GM18499 (cell line): ENCODE data around the gene ABHD17C.

ENCODE experiments used
- ATAC-seq: cut with Tn5 transposase; IDR thresholded peaks from one replicate; pipeline ENCODE4 v1.9.1; 2021; ENCODE audit warnings: moderate number of reproducible peaks; ENCODE audit not compliant: insufficient read depth, unreplicated experiment

ABHD17C gene

DNA sequence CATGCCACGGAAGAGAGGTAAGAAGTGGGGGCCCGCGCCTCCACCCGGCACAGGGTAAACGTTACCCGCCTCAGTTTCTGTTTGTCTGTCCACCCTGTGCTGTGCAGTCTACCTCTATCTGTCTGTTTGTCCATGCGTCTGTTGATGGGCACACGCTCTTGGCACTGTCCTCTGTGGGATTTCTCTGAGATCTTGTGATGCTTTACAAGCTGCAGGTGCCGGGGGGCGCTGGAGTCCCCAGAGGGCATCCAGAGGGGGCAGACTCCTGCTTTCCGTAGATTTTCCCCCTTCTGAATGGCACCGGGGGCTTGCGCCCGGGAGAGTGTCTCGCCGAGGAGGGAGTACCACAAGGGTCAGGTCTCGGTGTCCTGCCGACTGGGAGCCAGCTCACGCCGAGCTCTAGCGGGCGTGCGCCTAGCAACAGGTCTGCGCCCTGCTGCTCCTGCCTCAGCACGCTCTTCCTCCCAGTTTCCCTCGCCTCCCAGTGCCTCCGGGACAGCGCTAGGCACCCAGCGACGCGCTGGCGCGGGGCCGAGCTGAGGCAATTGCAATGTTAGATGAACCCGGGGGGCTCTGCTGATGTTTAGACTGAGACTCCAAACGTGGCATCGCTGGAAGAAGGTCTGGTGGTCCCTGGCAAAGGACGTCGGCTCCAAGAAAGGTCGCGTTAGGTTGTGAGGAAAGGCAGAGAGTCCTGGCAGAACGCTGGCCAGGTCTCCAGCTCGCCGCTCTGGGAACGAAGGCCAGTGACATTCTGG lies 84.7 kb downstream of the ABHD17C start:
- ATAC-seq: no peak

DNA sequence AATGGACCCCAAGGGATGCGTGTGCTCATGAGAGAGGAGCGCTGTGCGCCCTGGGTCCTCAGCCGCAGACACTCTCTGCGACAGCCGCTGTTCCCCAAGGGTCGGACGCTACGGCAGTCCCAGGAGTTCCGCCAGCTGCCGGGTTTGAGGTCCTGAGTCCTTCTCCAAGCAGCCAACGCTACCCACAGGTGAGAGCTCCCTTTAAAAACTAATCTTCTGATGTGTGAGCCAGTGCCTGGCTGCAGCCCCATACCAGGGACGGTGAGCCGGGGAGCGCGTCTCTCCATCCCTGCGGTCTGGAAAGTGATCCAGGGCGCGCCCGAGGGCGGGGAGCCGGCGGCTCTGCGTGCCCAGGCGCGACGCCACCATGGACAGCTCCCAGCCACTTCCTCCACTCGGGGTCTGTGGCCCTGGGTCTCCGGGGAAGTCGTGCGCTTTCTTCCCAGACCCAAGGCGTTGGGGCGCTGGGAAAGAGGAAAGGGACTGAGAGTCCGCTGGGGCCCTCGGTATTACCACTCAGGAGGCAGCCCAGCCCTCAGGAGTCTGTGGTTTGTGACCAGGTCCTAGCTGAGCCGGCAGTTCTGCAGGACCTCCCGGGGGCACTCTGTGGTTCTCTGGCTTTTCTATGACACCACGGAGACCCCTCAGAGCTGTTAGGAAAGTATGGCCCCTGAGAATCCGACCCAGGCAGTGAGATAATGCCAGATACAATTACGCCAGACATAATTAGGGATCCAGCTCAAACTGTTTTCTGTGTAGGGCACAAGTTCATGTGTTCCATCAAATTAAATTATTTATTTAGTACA lies 85.5 kb downstream of the ABHD17C start:
- no peak for ATAC-seq

- no peak for ATAC-seq
Observed at GRCh38 chr15:80783260-80783659, 88.2 kb downstream of the ABHD17C start.

- no peak for ATAC-seq
Observed at GRCh38 chr15:80785335-80785734, 90.2 kb downstream of the ABHD17C start.

DNA sequence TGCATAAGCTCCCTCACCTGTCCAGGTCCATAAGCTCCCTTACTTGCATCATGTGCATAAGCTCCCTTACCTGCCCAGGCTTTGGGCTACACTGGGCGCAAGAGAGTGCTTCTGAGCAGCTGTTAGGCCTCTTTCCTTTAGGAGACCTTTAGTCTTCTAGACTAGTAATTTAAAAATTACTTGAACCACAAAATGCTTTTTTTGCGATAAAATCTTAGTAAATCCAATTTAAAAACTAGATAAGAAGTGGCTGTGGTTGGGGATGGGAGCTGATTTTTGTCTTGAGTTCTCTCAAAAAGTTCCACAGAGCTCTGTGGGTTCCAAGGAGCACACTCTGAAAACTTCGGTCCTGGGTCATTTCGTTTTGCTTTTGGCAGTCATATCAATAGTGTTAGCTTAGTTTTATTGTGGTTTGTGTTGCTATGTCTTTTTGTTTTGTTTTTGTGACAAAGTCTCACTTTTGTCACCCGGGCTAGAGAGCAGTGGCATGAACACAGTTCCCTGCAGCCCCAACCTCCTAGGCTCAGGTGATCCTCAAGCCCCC lies 90.8 kb downstream of the ABHD17C start:
- ATAC-seq: no peak

DNA sequence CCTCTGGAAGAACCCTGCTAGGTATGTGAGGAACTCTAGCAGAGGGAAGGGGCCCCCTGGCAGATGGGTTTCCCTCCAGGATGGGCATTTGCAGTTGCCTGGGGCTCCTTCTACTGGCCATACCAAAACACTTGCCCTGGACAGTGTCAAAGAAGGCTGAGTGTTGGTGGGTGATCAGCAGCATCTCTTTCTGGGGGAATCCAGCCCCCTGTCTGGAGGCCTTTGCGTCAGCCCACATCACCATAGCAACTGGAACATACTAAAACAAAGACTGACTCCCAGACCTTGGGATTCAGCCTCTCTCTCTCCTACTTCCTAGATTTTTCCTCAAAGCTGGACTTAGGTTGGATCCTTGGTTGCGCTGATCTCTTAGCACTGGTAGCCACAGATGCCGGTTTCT lies 92.2 kb downstream of the ABHD17C start:
- ATAC-seq: no peak

DNA sequence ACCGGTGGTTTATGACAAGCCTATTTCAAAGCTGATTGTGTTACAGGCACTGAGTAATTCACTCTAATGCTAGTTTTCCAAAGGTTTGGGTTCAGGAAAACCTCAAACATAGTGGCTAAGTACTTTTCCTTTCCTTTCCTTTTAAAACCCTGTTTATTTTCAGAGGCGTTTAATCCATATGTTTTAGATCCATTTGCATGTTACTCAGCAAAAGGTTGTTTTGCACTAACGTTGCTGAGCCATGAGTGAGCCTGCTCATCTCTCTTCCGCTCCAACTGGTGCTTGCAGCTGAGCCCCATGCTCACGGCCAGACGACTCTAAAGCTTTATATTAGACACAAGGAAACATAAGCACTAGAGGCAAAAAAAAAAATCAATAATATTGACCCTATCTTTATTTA lies 93.4 kb downstream of the ABHD17C start:
- no peak for ATAC-seq

- ATAC-seq: no peak
Observed at GRCh38 chr15:80789296-80789695, 94.2 kb downstream of the ABHD17C start.

GRCh38 chr15:80789796-80790195 lies 94.7 kb downstream of the ABHD17C start:
- no peak for ATAC-seq

DNA sequence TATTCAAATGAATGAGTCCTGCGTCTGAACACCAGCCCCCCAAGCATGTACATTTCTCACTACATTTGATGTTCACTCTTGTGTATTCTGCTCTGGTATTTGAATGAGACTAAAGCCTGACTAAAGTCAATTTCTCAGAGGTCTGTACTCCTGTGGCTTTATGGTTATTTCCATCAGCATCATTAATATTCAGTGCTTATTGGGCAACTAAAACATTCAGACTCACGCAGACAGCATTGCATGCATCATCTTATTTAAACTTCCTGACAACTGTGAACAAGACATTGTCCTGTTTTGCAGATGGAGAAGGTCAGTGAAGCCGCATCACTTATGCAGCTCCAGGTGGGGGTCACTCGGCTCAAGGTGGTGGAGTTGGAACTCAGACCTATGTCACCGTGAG lies 95.1 kb downstream of the ABHD17C start:
- no peak for ATAC-seq

GRCh38 chr15:80791004-80791403 lies 95.9 kb downstream of the ABHD17C start:
- no peak for ATAC-seq

DNA sequence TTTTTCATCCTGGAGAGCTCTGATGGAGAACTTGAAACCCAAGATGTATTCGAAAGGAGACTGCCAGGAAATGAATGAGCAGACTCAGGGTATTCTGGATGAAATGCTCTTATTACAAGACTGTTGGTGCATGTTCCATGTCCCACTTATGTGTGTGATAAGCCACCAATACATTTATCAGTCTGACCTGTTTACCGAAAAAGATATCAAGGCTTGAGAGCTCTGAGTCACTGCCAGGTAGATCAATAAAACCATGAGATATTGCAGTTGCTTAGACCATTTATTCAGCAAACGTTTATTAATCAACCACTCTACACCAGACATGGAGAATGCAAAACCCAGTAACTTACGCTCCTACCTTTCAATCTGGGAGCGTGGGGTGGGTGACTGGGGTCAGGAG lies 101.3 kb downstream of the ABHD17C start:
- ATAC-seq: no peak

DNA sequence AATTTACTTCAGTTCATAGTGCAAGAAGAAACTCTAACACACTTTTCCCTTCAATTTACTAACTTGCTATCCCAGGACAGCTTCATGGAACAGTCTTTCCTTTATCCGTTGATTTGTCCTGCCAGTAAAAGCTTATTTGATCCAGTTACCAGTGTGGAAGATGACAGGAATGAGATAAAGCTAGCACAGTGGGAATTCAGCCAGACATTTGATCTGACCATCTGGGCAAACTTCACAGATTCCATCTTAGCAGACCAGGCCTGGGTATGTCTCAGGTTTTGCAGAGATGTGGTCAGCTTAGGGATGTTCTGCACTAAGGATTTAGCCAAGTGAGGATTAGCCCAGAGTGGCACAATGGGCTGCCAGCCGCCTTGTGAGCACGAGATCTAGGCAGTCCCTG lies 103.8 kb downstream of the ABHD17C start:
- no peak for ATAC-seq

DNA sequence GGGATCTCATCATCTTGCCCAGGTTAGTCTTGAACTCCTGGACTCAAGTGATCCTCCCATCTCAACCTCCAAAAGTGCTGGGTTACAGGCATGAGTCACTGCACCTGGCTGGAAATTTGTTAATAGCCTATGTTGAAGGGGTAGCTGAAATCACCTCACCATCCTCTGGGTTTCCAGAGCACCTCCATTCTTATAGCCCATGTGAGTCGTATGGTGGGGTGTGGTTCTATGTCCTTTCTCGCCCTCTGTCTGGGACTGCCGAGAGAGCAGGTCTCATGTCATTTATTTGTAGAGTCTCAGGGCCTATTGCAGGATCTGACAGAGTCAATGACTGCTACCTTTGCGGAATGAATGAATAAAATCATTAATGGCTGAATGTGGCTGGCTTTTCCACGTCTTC lies 105.0 kb downstream of the ABHD17C start:
- ATAC-seq: no peak

DNA sequence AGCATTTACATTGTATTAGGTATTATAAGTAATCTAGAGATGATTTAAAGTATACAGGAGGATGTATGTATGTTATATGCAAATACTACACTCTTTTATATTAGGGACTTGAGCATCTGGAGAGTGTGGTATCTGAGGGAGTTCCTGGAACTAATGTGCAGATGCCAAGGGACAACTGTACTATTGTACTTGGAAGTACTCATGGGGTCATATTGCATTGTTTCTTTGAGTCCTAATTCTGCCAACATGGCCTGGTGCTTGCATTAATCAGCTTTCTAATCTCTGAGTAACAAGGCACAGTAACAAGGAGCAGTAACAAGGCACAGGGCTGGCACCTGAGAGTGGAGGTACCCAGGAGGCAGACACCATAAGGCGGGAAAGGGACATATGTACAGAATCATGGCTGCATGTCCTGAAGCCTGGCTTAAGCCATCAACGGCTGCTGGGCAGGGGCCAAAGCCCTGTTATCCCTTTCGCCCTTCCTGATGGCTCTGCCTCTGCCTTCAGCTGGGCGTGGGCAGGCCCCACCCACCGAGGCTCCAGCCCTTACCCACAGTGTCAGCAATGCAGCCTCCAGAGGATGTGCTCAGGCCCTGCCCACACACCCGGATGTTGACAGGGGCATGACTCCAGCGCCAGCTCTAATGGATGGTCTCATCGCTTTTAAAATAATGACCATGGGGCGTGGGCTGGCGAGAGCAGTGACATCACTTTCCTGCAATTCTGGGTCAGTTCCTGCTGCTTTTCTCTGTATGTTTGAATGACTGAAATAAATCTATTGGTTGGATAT lies 107.0 kb downstream of the ABHD17C start:
- no peak for ATAC-seq

DNA sequence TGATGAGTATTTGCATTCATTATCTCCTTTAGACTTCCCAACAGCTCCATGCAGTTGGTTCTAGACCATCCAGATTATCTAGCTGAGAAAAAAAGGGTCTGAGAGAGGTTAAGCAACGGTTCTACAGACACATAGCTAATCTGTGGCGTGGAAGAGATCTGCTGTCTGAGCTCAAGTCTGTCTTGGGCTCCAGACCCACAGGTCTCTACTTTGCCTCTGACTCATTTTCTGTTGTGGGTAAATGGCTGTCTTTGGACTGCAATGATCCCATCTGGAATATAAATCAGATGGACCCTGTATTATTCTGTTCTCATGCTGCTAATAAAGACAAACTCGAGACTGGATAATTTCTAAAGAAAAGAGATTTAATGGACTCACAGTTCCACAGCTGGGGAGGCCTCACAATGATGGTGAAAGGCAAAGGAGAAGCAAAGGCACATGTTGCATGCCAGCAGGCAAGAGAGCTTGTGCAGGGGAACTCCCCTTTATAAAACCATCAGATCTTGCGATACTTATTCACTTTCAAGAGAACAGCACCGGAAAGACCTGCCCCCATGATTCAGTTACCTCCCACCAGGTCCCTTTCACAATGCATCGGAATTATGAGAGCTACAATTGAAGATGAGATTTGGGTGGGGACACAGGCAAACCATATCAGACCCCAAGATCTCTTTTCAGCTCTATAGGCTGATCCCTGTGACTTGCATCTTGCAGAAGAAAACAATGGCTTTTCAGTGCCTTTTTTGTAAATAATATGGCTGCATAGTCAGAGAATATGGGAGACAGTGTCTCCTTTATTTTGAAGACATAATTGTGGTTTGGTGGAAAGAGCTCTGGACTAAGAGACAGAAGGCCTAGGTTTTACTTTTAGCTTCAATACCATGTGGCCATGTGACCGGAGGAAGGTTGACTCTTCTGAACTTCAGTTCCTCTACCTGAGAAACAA lies 108.7 kb downstream of the ABHD17C start:
- no peak for ATAC-seq

DNA sequence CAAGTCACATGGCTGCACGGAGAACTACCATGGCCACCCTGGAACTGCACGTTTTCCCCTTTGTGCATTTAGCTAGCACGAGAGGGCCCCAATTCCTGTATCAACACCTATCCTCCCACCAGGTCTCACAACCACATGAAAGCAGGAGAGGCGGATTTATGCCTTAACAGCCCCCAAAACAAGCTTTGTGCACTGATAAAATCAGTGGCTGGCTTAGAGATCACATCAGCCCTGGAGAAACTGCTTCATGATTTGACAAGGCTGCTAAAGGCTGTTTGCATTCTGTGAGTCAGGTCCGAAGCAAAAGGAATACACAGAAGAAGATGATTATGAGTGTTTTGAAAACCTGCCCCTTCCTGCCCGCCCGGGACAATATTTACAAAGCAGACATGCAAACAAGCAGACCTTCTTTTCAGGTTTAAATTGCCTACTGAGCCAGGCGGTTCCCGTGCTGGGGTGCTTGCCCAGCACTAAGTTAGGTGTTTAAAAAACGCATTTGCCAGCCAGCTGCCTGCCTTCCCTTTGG lies 109.9 kb downstream of the ABHD17C start:
- ATAC-seq: no peak
